Esophagus (tissue), 2 donors: Measurements from ENCODE around the gene RCCD1. TPM values are rescaled to one million over a fixed set of nuclear protein-coding genes. Genes with fewer than 3 reads are reported as not detected.

ENCODE experiments used
- H3K27ac ChIP-seq, 2 donors: one replicate each; pipeline ENCODE4 v1.5.1; 2013; ENCODE audit warnings: low read depth in 2 of 2, mild to moderate bottlenecking in 2 of 2, inconsistent platforms in 1 of 2, low read length in 1 of 2, moderate library complexity in 1 of 2
- H3K27me3 ChIP-seq, 2 donors: one replicate each; pipeline ENCODE4 v1.6.1; 2013; ENCODE audit warnings: low read length in 2 of 2, control low read depth in 1 of 2, mild to moderate bottlenecking in 1 of 2; ENCODE audit not compliant: insufficient read depth in 2 of 2, control insufficient read depth in 1 of 2
- H3K36me3 ChIP-seq, 2 donors: one replicate each; pipeline ENCODE4 v1.6.1; 2013; ENCODE audit warnings: low read length in 1 of 2; ENCODE audit not compliant: control insufficient read depth in 2 of 2, insufficient read depth in 2 of 2
- H3K4me1 ChIP-seq, 2 donors: one replicate each; pipeline ENCODE4 v1.6.1; 2013; ENCODE audit warnings: low read length in 1 of 2; ENCODE audit not compliant: control insufficient read depth in 2 of 2, insufficient read depth in 2 of 2
- H3K4me3 ChIP-seq, 2 donors: one replicate each; pipeline ENCODE4 v1.5.1; 2013; ENCODE audit warnings: low read length in 2 of 2, mild to moderate bottlenecking in 2 of 2, low read depth in 1 of 2, moderate library complexity in 1 of 2
- H3K9me3 ChIP-seq, 2 donors: one replicate each; pipeline ENCODE4 v1.6.1; 2013; ENCODE audit warnings: mild to moderate bottlenecking in 2 of 2, low read depth in 1 of 2, low read length in 1 of 2, moderate library complexity in 1 of 2; ENCODE audit not compliant: control insufficient read depth in 2 of 2, insufficient read depth in 1 of 2
- WGBS, 2 donors: extraction: QIAGEN DNeasy Blood & Tissue Kit; methylation state at CpG; one replicate each; pipeline ENCODE4 v1.1.7; 2013; 5-methylcytosine and 5-hydroxymethylcytosine counted together
- polyA plus RNA-seq, 2 donors: library from polyadenylated mRNA; stranded (reverse); fragments of 200-250 nt; gene quantifications; one replicate each; pipeline ENCODE4 v1.2.3, GENCODE V29; 2013
- donor health status: healthy with polysubstance abuse.
- donor health status: Bipolar disorder and iron deficiency.

The RCCD1 gene
- polyA plus RNA-seq, 2 donors: 8.1 to 8.7 TPM

- 17 to 35% methylated on average over 5 to 6 of the region's 6 CpGs for WGBS, 2 donors
- no peaks in the 10 kb centered on the region for H3K27me3 ChIP-seq
- H3K9me3 ChIP-seq: no peaks in the 10 kb centered on the region
- H3K4me1 ChIP-seq: peaks cover 8 to 11% of the 10 kb centered on the region in 2 donors
- H3K36me3 ChIP-seq: no peaks in the 10 kb centered on the region
- H3K27ac ChIP-seq: peak overlapping the region; percentile 93 to 96
- peak overlapping the region in 1 of 2 donors; percentile 9 for H3K4me3 ChIP-seq
Measured at GRCh38 chr15:90931575-90931827, 23.2 kb upstream of the RCCD1 start.

- Histone ChIP-seq H3K36me3 (no peaks in the 10 kb centered on the region), H3K9me3 (no peaks in the 10 kb centered on the region), H3K4me1 (peaks cover 9 to 11% of the 10 kb centered on the region in 2 donors), H3K27me3 (no peaks in the 10 kb centered on the region), H3K27ac (peak within 1 kb of the TSS; percentile 93 to 96), H3K4me3 (peak within 1 kb of the TSS; percentile 76 to 78)
- 0 to 1% methylated on average over 46 to 52 of the region's 52 CpGs for WGBS, 2 donors
Measured at GRCh38 chr15:90931828-90932659, 22.6 kb upstream of the RCCD1 start, which contains the start of gene HDDC3. HDDC3 (minus strand) TSS chr15:90932549; CDS start chr15:90932540, 9 bp downstream.

DNA sequence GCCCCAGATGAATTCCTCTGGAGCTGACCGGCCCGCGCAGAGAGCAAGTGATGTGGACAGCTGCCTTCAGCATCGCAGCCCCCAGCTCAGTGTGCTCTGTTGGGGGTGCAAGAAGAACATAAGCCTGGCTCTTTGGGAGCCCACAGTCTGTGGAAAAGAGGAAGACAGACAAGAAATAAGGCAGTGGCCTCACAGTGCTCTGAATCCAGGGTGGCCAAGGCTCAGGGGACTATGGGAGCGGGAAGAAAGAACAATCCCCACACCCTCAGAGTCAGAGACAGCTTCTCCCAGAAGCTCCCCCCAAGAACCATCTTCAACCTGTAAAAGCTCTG is 22.1 kb upstream of the RCCD1 start:
- Histone ChIP-seq H3K4me3 (no peak overlapping the region), H3K9me3 (no peaks in the 10 kb centered on the region), H3K27me3 (no peaks in the 10 kb centered on the region), H3K27ac (peak overlapping the region; percentile 93 to 96), H3K36me3 (no peaks in the 10 kb centered on the region), H3K4me1 (peaks cover 9 to 11% of the 10 kb centered on the region in 2 donors)
- 13 to 14% methylated on average over 5 of the region's 5 CpGs for WGBS, 2 donors

DNA sequence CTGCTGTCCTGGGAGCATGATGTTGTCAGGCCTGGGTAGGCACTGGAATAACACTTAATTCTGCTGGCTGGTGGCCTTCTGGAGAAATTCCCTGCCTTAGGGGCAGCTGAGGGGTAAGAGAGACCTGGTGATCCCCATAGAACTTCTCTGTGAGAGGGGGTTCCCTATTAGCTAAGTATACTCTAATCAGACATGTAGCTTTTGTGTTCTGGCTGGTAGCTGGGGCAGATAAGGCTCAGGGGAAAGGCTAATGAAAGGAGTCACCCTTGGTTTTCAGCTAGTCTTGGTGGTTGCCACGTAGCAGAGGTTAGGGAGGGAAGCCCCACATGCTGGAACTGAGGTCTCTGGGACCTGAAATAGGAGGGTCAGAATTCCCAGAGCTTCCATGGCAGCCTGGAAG is 21.4 kb upstream of the RCCD1 start:
- no peak overlapping the region for H3K27ac ChIP-seq
- peaks cover 9 to 11% of the 10 kb centered on the region in 2 donors for H3K4me1 ChIP-seq
- 67 to 69% methylated on average over 1 of the region's 1 CpG for WGBS, 2 donors
- H3K36me3 ChIP-seq: peaks cover 0 to 1% of the 10 kb centered on the region in 2 donors
- no peaks in the 10 kb centered on the region for H3K9me3 ChIP-seq
- no peaks in the 10 kb centered on the region for H3K27me3 ChIP-seq
- no peak overlapping the region for H3K4me3 ChIP-seq

DNA sequence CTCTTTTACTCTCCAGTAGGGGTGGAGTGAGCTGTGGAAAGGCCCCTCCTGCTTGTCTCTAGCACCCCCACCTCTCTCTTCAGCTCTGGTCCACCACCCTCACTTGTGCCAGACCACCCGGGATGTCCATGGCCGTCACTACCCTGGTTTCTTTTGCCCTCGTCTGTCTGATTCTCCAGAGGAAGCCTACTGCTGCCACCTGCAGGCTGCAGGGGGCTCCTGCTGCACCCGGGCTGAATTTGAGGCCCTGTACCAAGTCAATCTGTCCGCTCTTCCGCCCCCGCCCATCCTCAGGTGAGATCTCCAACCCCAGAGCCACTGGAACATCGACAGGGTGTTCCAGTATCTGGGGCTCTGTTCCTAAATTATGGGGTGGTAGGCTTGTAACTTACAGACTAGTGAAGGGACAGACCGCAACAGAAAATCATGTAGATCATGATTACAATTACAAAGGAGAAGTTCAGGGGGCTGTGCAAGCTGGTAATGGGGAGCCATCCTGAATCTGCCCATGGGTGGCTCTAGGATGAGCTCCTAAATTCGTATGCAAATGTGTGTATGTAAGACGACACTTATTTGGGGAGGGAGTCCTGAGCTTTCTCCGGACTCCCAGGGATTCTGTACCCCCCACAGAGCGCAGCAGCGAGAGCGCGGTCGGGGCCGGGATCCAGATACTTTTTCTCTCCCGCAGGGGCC is 20.3 kb upstream of the RCCD1 start:
- 1% methylated on average over 19 of the region's 19 CpGs for WGBS, 2 donors
- Histone ChIP-seq H3K27ac (peak overlapping the region; percentile 84 to 94), H3K9me3 (no peaks in the 10 kb centered on the region), H3K4me1 (peaks cover 9% of the 10 kb centered on the region in 2 donors), H3K4me3 (peak overlapping the region; percentile 58 to 71), H3K27me3 (no peaks in the 10 kb centered on the region), H3K36me3 (peaks cover 0 to 3% of the 10 kb centered on the region in 2 donors)

GRCh38 chr15:90934949-90935751 is 19.5 kb upstream of the RCCD1 start, which contains the start of gene UNC45A:
UNC45A (plus strand) TSS chr15:90935285; CDS start chr15:90935325, 40 bp downstream.
- Histone ChIP-seq H3K36me3 (peaks cover 5 to 7% of the 10 kb centered on the region in 2 donors), H3K27me3 (no peaks in the 10 kb centered on the region), H3K9me3 (no peaks in the 10 kb centered on the region), H3K4me1 (peaks cover 9% of the 10 kb centered on the region in 2 donors), H3K4me3 (peak within 1 kb of the TSS; percentile 58 to 71), H3K27ac (peak within 1 kb of the TSS; percentile 84 to 94)
- WGBS, 2 donors: 1% methylated on average over 41 to 65 of the region's 65 CpGs

GRCh38 chr15:90936823-90937222 is 17.9 kb upstream of the RCCD1 start:
- H3K9me3 ChIP-seq: no peaks in the 10 kb centered on the region
- no peak overlapping the region for H3K4me3 ChIP-seq
- H3K27ac ChIP-seq: no peak overlapping the region
- peaks cover 6 to 9% of the 10 kb centered on the region in 2 donors for H3K4me1 ChIP-seq
- H3K36me3 ChIP-seq: peaks cover 17% of the 10 kb centered on the region in 2 donors
- no peaks in the 10 kb centered on the region for H3K27me3 ChIP-seq
- WGBS, 2 donors: 53 to 67% methylated on average over 1 of the region's 1 CpG

DNA sequence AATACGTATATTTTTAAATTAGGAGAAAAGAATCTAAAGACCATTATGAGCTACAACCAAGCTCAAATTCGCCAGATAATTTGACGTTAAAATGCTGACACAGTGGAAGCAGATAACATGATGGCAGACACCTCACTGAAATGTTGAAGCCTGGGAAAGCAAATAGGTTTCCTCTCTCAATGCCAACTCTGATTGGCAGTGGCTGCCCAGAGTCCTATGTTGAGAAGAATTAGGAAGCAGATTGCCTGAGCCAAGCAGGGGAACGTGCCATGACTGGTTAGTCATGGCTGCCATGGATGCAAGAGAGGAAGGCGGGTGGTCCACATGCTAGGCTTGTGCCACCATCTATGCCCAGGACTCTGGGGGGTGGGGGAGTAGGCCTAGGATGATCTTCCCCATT is 16.4 kb upstream of the RCCD1 start:
- H3K4me3 ChIP-seq: no peak overlapping the region
- 93 to 96% methylated on average over 5 of the region's 5 CpGs for WGBS, 2 donors
- peaks cover 6 to 9% of the 10 kb centered on the region in 2 donors for H3K4me1 ChIP-seq
- H3K9me3 ChIP-seq: no peaks in the 10 kb centered on the region
- no peaks in the 10 kb centered on the region for H3K27me3 ChIP-seq
- peaks cover 20 to 30% of the 10 kb centered on the region in 2 donors for H3K36me3 ChIP-seq
- no peak overlapping the region for H3K27ac ChIP-seq

DNA sequence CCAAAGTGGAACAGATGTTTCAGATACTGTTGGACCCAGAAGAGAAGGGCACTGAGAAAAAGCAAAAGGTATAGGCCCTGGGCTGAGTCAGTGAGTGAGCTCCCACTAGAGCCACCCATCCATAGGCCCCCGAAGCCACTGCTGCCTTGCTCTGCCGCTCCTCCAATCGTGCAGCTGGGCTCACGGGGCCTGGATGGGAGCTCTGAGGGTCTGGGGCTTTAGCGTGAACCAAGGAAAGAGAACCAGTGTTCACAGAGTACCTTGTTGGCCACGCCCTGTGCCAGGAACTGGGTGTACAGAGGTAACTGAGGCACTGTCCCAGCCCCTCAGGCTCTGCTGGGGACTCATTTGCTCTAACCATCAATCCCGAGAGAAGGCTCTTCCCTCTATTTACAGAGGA is 14.9 kb upstream of the RCCD1 start:
- H3K4me1 ChIP-seq: peaks cover 6 to 9% of the 10 kb centered on the region in 2 donors
- peaks cover 24 to 36% of the 10 kb centered on the region in 2 donors for H3K36me3 ChIP-seq
- H3K27me3 ChIP-seq: no peaks in the 10 kb centered on the region
- H3K27ac ChIP-seq: no peak overlapping the region
- WGBS, 2 donors: 88 to 95% methylated on average over 7 of the region's 7 CpGs
- H3K4me3 ChIP-seq: no peak overlapping the region
- no peaks in the 10 kb centered on the region for H3K9me3 ChIP-seq
